Fibroblast of lung (primary cell): ENCODE data around the gene GABBR2. TPM values are rescaled to one million over a fixed set of nuclear protein-coding genes. Genes with fewer than 3 reads are reported as not detected.

Experiments
- DNase-seq, 2 donors: peaks; one replicate each; pipeline versions ENCODE4 v3.0.0 to v3.0.0-alpha.2; 2010; ENCODE audit warnings: low read depth in 2 of 2
- H2AFZ ChIP-seq: 2 replicates; pipeline ENCODE4 v1.5.1; 2012; ENCODE audit warnings: low read length, control low read depth, inconsistent platforms
- H3K27ac ChIP-seq: 2 replicates; pipeline ENCODE4 v1.5.1; 2011; ENCODE audit warnings: low read length, control low read depth; ENCODE audit not compliant: insufficient read depth
- H3K27me3 ChIP-seq: 2 replicates; pipeline ENCODE4 v1.5.1; 2011; ENCODE audit warnings: mild to moderate bottlenecking, low read length; ENCODE audit not compliant: control insufficient read depth, insufficient read depth
- H3K36me3 ChIP-seq: 2 replicates; pipeline ENCODE4 v1.5.1; 2011; ENCODE audit warnings: low read length; ENCODE audit not compliant: control insufficient read depth, insufficient read depth
- H3K4me1 ChIP-seq: 2 replicates; pipeline ENCODE4 v1.5.1; 2011; ENCODE audit warnings: low read length; ENCODE audit not compliant: control insufficient read depth, insufficient read depth; ENCODE audit errors: extremely low read depth
- H3K4me2 ChIP-seq: 2 replicates; pipeline ENCODE4 v1.5.1; 2011; ENCODE audit warnings: low read length, control low read depth; ENCODE audit not compliant: insufficient read depth; ENCODE audit errors: extremely low read depth
- H3K4me3 ChIP-seq, 4 experiments: fragments of 200-600 bp in 1 of 4; sonication (generic) in 1 of 4; replicated peaks in 1 of 4; 2 replicates each; pipeline ENCODE4 v1.5.1; 2011 to 2016; ENCODE audit warnings: low read length in 4 of 4, low read depth in 3 of 4, mild to moderate bottlenecking in 3 of 4, control low read depth in 2 of 4, inconsistent platforms in 1 of 4, mixed read lengths in 1 of 4; ENCODE audit not compliant: insufficient read depth in 1 of 4; ENCODE audit errors: control extremely low read depth in 1 of 4
- H3K79me2 ChIP-seq: 2 replicates; pipeline ENCODE4 v1.5.1; 2012; ENCODE audit warnings: mild to moderate bottlenecking, low read length, inconsistent platforms; ENCODE audit not compliant: control insufficient read depth, insufficient read depth
- H3K9ac ChIP-seq: 2 replicates; pipeline ENCODE4 v1.5.1; 2011; ENCODE audit warnings: mild to moderate bottlenecking, low read length, control low read depth; ENCODE audit not compliant: insufficient read depth
- H3K9me3 ChIP-seq: 2 replicates; pipeline ENCODE4 v1.5.1; 2012; ENCODE audit warnings: low read depth, low read length; ENCODE audit not compliant: control insufficient read depth, insufficient read depth
- H4K20me1 ChIP-seq: 2 replicates; pipeline ENCODE4 v1.5.1; 2011; ENCODE audit warnings: low read length; ENCODE audit not compliant: control insufficient read depth, insufficient read depth; ENCODE audit errors: extremely low read depth
- EZH2 ChIP-seq: IDR thresholded peaks from 2 replicates; pipeline ENCODE4 v1.5.1; 2012; ENCODE audit warnings: low read length, control low read depth, mild to moderate bottlenecking; ENCODE audit errors: missing control alignments
- polyA plus RNA-seq, 2 donors: library from polyadenylated mRNA; depleted of rRNA in 1 of 2; stranded (reverse) in 1 of 2; unstranded in 1 of 2; fragments of >200 nt; gene quantifications; 2 replicates each; pipeline ENCODE4 v1.2.1, GENCODE V29; 2011 to 2012; ENCODE audit warnings: missing spikeins in 1 of 2
- total RNA-seq: library from RNA; depleted of rRNA; stranded (reverse); fragments of >200 nt; gene quantifications from 2 replicates; pipeline ENCODE4 v1.2.1, GENCODE V29; 2014
- TF ChIP-seq, protein P1 (sequence below), 2 donors: IDR thresholded peaks in 1 of 2; conservative IDR thresholded peaks in 1 of 2; 1 replicate in 1 of 2; 2 replicates in 1 of 2; pipeline ENCODE4 v1.5.1; 2011 to 2012; ENCODE audit warnings: low read length in 2 of 2, control low read depth in 1 of 2, inconsistent platforms in 1 of 2, low read depth in 1 of 2, mild to moderate bottlenecking in 1 of 2

Gene GABBR2
- total and polyA plus RNA-seq, 2 donors (not counting 1 experiment from before 2014, with no cell fraction given) = 0.32 to 0.33 TPM

DNA sequence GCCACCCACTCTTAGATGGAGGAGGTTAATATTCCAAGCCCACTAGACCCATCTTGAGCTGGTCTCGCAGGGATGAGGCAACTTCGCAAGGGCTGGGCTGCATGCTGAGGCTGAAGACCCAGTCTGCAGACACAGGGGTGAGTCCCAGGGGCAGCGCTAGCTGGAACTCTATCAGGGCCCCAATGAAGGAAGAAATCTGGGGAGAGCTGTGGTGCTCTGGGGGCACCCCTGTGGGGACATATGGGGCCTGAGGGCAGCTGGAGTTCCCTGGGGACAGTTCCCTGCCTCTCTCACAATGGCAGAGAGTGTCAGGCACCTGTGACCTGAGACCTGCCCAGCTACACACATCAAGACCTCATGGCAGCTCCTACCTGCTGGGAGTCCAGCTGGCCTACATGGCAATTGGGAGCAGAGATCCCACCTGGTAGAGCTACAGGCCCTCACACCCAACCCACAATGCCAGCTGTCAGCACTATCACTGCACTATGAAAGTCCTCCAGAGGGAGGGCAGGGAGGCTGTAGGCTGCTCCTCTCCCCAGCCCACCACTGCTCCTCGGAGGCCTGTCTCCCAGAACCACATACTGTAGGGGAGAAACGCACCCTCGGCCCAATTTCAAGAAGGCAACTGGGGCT, 202.2 kb downstream of the GABBR2 start:
- H3K4me3 ChIP-seq = no peak overlapping the region
- H3K4me2 ChIP-seq = no peak overlapping the region
- no peaks in the 10 kb centered on the region for H3K27me3 ChIP-seq
- H3K9ac ChIP-seq = no peak overlapping the region
- H3K9me3 ChIP-seq = no peaks in the 10 kb centered on the region
- H3K79me2 ChIP-seq = no peaks in the 10 kb centered on the region
- H2AFZ ChIP-seq = no peak overlapping the region
- no peaks in the 10 kb centered on the region for H3K36me3 ChIP-seq
- no peak overlapping the region for H3K27ac ChIP-seq
- TF ChIP-seq EZH2 = no peak
- TF ChIP-seq, protein P1, sequence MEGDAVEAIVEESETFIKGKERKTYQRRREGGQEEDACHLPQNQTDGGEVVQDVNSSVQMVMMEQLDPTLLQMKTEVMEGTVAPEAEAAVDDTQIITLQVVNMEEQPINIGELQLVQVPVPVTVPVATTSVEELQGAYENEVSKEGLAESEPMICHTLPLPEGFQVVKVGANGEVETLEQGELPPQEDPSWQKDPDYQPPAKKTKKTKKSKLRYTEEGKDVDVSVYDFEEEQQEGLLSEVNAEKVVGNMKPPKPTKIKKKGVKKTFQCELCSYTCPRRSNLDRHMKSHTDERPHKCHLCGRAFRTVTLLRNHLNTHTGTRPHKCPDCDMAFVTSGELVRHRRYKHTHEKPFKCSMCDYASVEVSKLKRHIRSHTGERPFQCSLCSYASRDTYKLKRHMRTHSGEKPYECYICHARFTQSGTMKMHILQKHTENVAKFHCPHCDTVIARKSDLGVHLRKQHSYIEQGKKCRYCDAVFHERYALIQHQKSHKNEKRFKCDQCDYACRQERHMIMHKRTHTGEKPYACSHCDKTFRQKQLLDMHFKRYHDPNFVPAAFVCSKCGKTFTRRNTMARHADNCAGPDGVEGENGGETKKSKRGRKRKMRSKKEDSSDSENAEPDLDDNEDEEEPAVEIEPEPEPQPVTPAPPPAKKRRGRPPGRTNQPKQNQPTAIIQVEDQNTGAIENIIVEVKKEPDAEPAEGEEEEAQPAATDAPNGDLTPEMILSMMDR (conservative IDR thresholded peaks at IDR 0.05 in 1 of 2, IDR thresholded peaks at IDR 0.05 in 1 of 2; ENCODE audit: low read depth in 1 of 2, low read length in 2 of 2) = no peak
- H3K4me1 ChIP-seq = peaks cover 3% of the 10 kb centered on the region
- H4K20me1 ChIP-seq = no peaks in the 10 kb centered on the region
- no peak for DNase-seq

- H3K27ac ChIP-seq = no peak overlapping the region
- no peak overlapping the region for H3K4me2 ChIP-seq
- H3K9ac ChIP-seq = no peak overlapping the region
- H3K79me2 ChIP-seq = no peaks in the 10 kb centered on the region
- H3K4me3 ChIP-seq = no peak overlapping the region
- peaks cover 3% of the 10 kb centered on the region for H3K4me1 ChIP-seq
- no peak for DNase-seq
- H2AFZ ChIP-seq = no peak overlapping the region
- no peaks in the 10 kb centered on the region for H3K27me3 ChIP-seq
- H3K36me3 ChIP-seq = no peaks in the 10 kb centered on the region
- H3K9me3 ChIP-seq = no peaks in the 10 kb centered on the region
- TF ChIP-seq, protein P1 (conservative IDR thresholded peaks at IDR 0.05 in 1 of 2, IDR thresholded peaks at IDR 0.05 in 1 of 2; ENCODE audit: low read depth in 1 of 2, low read length in 2 of 2) = no peak
- TF ChIP-seq EZH2 = no peak
- H4K20me1 ChIP-seq = no peaks in the 10 kb centered on the region
Observed at GRCh38 chr9:98504298-98505282, 204.1 kb downstream of the GABBR2 start.

DNA sequence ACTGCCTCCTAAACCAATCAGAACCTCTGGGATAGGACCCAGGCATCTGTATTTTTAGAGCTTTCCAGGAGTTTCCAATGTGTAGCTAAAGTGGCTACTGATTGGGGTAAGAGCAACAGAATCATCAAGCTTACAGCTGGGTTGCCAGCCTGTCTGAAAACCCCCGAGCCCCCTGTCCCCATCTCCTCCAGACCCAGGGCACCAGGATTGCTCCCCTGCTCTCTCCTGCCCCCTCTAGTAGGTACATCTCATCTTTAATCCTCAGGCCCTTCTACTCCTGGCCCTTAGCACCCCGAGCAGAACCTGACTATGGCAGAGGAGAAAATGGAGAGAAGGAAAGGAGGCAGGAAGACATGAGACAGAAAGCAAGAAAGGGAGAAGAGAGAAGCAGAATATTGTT, 204.9 kb downstream of the GABBR2 start:
- Histone ChIP-seq H3K4me2 (no peak overlapping the region), H4K20me1 (no peaks in the 10 kb centered on the region), H3K27me3 (no peaks in the 10 kb centered on the region), H3K27ac (no peak overlapping the region), H3K36me3 (no peaks in the 10 kb centered on the region), H3K79me2 (no peaks in the 10 kb centered on the region), H2AFZ (no peak overlapping the region), H3K9ac (no peak overlapping the region), H3K4me1 (peaks cover 3% of the 10 kb centered on the region), H3K4me3 (no peak overlapping the region), H3K9me3 (no peaks in the 10 kb centered on the region)
- TF ChIP-seq, protein P1 (conservative IDR thresholded peaks at IDR 0.05 in 1 of 2, IDR thresholded peaks at IDR 0.05 in 1 of 2; ENCODE audit: low read depth in 1 of 2, low read length in 2 of 2) = no peak
- no peak for TF ChIP-seq EZH2
- no peak for DNase-seq
